Activated CD4-positive, alpha-beta T cell treated with anti-CD3 and anti-CD28 coated beads, Interleukin-2, amount 50 U/mL, for 24 hours (primary cell): ENCODE data around the gene SLC8A3.

Experiments
- DNase-seq, 2 donors: peaks; one replicate each; pipeline ENCODE4 v3.0.0-alpha.2; 2020; ENCODE audit warnings: low read depth in 1 of 2, low spot score in 1 of 2

SLC8A3 gene

DNA sequence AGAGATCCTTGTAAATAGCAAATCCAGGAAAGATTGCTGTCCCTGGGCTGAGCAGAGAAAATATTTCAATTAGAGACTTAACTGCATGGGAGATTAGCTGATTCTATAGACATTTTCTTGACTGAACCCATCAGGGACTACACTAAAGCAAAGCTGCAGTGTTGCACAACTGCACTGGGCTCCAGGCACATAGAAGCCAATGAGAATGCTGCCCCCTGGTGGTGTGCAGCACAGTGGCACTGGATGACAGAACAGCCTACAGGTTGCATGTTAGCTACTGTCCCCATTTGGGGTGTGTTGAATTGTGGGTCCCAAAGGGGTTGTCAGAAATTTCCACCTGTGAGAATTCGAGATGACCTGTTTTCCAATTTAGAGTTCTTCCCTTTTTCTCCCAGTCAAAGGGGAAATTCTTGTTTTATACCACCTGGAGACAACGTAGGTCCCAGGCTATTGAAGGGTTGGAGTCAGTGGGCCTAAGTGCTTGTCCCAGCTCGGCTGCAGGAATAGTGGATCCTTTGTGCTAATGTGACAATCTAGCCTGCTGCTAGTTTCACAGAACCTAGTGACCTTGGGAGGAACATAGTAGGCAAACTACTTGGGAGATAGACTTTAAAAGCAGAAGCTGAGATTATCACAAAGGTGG, 114.7 kb downstream of the SLC8A3 start:
- DNase-seq = peak; percentile 16 to 34

DNA sequence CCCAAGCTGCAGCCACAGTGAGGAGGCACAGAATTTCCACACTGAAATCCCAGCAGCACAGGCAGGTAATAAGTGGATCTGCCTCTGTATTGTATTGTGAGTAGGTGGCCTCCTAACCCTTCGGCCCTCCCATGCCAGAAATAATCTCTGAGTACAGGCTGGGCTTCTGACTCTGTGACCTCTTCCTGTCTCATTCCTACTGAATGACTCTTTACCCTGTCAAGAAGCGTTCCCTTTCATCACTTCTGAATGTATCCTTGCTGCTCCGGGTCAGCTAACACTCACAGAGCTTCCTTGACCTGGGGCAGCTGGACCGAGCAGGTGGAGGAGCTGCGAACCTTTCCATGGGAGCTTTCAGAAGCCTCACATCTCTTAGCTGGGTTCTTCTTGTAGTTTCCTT, 119.6 kb downstream of the SLC8A3 start:
- no peak for DNase-seq

DNA sequence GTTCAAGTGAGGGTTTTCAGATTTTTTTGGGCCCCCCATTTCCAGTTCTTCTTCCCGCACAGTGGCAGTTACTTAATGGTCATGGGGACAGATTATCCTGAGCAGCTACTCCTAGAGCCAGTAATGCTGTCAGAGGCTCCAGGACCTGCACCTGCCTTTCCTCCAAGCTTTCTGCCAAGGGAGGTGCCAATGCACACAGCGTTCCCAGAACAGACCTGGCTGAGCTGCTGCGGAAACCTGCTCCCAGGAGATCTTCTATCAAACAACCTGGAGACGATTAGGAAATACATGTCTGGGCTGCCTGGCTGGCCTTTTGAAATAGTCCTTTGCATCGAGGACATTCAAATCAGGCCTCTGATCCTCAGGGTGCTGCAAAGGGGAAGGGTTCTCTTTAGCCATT, 120.9 kb downstream of the SLC8A3 start:
- no peak for DNase-seq

DNA sequence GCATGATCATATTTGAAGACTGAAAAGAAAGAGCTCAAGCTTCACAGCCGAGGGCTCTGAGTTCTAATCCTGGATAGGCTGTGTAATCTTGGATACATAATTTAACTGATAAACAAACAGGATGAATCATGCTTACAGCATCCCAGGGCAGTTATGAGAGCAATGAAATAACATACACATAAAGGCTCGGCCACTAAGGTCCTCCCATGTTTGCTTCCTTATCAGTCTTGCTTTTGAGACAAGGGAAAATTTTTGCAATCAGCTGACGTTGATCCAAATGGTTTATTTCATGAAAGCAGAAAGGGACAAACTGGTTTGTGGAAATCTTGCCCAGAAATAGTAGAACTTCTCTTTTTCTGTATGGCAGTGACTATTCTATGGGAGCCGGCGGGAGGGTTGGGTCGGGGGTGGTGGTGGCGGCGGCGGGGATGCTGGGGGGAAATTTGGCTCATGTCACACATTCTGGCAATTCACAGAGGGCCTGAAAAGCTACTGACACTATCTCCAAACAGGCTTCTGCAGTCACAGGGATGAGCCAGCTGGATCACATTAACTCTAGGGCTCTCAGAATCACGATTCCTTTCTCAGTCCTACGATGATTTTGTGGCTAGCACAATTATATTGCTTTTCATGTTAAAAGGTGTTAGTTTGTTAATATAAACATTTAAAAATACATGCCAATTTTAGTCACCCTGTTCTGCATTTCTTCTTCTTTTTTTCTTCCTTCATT, 124.5 kb downstream of the SLC8A3 start:
- DNase-seq = no peak

DNA sequence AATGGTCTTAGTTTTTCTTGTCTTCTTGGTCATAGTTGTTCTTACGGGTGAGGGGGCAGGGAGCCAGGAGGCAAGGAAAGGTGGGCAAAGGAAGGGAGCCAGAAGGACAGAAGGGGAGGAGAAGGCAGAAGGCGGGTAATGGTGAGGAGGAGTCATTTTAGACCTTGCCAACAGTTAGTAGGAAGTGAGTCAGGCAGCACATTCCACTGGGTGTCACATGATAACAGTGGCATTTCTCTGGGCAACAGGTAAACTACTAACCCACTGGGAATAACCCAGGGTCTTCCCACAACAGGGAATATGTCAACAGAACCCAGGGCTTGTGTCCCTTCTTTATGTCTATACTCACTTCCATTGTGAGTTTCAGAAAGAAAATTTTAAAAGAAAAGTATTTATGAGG, 127.6 kb downstream of the SLC8A3 start:
- DNase-seq = no peak

DNA sequence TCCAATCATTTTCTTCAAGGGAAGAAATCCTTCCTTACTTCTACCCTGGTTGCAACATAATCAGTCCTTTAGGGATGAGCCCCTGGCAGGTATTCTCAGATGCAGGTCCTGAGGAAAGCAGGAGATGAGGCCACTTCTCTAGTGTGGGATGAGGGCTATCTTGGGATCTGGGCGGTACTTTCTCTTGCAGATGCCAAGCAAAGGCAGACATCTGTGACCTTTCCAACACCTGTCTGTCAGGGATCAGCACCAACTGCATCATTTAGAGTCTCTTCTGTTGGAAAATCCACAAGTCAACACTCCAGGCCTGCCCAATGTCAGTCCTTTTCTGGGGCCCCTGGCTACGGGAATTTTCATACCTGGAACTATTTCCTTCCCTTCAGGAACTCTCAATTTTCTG, 129.2 kb downstream of the SLC8A3 start:
- no peak for DNase-seq

DNA sequence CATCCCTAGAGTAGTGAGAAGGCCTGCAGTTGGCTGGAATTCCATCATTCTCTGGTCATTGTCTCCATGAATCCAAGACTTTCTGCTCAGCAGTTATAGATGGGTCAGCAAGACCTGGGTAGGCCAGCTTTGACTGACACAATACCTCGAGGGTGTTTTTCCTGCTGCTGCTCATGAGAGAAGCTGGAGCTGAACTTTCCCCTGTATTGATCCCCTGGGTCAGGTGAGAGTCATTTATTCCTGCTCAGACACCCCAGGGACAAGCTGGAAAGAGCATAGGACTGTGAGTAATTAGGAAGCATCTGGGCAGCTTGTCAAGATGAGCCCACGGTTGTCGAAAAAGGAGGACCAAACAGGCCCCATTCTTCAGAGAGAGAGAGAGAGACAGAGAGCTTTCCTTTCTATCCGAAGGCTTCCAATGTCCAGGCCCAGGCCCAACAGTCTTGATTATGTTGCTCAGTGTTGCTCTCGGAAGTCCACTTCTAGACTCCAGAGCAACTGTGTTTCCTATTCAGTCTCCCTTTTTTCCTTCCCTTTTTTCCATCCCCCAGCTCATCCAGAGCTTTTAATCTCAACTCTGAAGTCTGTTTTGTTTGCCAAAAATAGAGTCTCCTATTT, 131.1 kb downstream of the SLC8A3 start:
- DNase-seq = no peak

DNA sequence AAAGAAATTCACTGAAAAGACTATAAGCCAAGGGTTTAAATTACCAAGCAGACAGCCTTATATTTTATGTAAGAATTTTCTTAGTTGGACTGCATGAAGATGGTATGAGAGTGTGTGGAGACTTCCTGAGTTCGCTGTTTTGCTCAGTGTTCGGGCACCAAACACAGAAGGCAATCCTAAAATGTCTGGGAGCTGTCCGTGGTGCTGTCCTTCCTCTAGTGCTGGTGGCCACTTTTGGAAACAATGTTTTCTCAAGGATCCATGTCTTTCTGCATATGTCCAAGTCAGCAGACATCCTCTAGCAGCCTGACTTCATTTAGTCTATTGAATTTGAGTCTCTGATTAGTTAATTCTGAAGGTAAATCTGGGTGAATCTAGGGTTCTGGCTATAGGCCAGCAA, 135.8 kb downstream of the SLC8A3 start:
- DNase-seq = no peak

DNA sequence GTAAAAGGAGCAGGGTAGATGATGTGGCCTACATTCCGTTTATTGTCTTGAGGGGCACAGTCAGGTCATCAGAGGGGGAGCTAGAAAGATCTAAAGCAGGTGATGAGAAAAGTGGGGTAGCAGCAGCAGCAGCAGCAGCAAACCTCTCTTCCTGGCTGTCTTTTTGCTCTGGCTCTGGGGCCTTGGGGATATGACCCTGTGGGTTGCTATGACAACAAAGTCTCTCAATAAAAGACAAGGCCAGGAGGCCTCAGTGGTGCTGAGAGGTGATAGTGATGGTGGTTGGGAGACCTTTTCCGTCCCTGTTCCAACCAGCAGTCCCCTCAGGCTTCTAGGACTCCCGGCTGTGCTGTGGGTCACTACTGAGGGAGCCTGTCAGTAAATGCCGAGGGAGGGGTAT, 138.6 kb downstream of the SLC8A3 start:
- DNase-seq = no peak

DNA sequence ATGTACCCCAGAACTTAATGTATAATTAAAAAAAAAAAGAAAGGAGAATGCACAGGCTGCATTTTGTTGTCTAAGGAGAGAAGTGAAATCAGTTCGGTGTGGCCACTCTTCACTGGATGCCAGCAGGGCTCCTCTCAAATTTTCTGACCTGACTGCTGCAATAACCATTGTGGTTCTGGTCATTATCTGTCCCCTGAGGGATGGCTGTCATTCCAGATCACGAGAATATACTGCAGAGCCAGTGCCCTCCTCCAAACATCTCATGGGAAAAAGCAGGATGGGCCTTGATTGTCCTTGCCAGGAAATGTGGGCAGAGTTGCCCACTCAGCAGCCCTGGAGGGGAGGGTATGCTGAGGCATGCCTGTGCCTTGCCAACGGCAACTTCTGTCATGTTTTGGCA, 139.1 kb downstream of the SLC8A3 start:
- DNase-seq = no peak

DNA sequence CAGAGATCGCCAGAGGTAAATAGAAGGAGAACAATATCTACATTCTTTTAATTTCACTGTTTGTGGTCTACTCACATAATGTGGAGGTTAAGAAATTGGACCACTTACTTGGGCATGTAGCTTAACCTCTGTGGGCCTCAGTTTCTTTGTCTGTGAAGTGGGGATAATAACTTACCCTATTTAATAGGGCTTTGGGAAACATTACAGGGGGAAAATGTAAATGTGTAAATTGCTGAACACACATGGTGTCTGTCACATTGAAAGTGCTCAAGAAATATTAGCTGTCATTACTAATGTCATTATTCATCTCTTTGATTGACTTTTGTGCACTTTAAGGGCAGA, 140.5 kb downstream of the SLC8A3 start:
- no peak for DNase-seq

DNA sequence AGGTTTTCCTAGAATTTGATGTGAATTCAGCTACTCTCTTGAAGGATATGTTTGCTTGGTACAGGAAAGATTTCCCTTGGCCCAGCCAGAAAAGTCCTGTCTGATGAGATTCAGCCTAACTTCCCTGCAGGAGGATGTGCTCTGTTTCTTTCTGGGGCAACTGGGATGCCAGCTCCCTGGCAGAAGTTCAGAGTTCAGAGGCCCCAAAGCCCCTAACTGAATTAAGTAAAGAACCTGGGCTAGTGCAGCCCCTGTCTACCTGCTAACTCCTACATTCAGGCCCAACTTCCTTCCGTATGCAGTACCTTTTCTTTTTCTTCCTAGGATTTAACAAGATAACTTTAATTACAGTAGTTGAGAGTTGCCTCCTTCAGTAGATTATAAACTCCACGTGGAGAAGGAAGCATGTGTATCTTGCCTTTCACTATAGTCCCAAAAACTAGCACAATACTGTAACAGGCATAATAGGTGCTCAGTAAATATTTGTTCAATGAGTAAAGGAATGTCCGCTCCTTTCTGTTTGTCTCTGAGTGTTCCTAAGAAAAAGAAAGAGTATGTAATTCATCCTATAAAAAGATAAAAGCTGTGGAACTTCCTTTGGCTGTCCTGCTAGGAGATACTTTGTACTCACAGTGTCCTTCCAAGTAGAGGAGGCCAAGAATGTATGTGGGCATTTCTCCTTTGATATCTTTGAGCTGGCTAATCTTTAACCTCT, 141.0 kb downstream of the SLC8A3 start:
- DNase-seq = no peak

DNA sequence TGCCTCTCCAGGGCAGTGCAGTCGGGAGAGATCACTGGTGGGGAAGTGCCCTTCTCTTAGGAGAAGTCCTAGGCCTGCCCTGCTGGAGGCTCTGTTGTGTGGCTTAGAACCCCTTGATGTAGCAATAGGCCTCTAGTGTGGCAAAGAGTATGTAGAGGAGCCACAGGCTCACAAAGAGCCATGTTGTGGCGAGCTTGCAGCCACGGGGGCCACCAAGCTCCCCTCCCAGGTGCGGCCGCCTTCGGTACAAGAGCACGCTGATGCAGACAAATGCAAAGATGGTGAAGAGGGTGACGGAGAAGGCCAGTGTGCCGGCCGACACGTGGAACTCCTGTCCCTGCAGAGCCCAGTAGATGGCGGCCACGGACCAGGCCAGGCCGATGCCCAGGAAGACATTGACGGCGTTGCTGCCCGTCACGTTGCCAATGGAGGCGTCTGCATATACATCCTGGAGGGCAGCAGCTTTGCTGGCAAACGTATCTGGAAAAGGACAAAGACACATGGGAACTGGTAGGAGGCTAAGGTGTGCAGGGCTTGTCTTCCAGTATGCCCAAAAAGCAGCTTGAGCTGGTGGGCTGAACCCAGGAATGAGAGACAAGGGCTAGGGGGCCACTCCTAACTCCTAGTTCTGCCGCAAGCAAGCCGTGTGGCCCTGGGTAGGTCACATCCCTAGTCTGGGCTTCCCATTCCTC, 142.8 kb downstream of the SLC8A3 start:
- no peak for DNase-seq

DNA sequence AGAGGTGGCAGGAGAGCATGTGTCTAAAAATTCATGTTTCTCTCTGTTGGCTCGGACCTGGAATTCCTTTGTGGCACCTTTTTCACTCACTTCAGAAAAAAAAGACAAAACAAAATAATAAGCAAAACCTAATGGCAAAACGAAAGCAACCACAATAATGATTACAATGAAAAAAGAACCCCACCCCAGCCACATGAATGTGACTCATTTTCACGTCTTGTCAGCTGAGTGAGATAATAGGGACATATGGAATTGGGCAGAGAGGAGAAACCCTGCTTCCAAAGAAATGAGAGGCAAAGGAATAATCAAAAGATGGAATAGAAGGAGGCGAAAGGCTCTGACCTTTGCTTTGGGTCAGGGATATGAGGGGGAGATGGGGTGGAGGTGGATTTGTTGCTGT, 143.4 kb downstream of the SLC8A3 start:
- DNase-seq = no peak

DNA sequence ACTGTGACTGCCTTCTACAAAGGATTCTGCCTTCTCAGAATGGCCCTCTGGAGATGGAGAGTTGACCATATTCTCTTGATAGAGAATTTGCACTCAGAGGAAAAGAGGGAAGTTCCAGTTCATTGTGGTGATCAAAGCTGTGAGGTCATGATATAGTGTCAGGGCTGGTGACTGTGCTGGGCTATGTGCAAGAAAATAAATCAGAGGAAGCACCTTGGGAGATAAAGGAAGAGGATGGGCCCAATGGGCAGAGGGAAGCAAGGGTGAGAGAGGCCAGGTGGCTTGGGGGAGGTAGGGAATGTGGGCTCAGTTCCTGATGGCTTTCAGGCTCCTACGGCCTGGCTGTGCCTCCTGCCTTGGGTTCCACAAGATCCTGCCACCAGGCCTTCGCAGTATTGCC, 145.8 kb downstream of the SLC8A3 start:
- no peak for DNase-seq

DNA sequence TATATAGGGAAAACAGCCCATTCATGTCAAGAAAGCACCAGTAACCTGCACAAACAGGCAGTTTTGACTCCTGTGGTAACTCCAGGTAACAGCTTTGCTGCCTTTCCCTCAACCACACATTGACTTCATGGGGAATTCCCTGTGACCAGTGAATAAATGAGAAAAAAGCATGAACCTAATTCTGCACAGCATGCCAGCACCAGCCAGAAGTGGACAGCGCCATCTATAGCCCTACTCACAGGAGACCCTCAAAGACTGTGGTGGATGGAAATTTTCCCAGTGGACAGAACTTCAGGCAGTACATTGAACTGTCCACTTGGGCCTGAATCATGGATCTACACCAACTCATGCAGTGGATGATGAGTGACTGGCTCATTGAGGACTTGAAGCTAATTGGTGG, 152.1 kb downstream of the SLC8A3 start:
- DNase-seq = no peak

DNA sequence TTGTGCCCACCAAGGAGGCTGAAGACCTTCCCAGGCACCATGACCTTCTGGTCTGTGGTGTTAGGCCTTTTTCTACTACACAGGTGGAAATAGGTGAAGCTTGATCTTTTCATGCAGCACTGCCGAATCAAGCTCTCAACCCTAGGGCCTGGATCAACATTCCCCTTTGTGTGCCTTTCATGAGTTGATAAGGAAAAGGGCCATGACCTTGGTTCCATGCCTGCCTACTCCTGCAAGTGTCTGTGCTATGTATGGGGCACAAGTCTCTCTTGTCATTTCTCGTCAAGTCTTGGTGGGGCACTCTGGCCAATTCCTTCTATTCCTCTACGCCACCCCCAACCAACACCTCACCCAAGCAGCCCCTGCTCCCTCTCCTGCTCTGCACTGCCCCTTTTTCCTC, 154.5 kb downstream of the SLC8A3 start:
- DNase-seq = no peak

DNA sequence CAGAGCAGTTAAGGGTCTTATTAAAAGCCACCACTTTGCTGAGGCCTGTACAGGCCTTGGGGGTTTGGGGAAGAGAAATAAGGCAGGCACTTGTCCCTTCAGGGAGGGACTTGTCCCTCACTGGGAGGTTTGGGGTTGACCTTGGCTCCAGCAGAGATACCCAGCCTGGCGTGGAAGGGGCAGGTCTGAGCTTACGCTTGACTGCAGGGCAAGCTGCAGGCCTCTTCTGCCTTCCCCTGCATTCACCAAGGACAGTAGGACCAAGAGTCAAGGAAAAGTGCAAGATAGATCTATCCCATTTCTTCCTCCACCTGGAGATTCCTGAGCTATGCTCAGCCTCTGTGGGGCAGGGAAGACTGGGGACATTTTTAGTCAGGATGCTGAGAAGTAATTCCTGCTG, 155.2 kb downstream of the SLC8A3 start:
- DNase-seq = no peak

DNA sequence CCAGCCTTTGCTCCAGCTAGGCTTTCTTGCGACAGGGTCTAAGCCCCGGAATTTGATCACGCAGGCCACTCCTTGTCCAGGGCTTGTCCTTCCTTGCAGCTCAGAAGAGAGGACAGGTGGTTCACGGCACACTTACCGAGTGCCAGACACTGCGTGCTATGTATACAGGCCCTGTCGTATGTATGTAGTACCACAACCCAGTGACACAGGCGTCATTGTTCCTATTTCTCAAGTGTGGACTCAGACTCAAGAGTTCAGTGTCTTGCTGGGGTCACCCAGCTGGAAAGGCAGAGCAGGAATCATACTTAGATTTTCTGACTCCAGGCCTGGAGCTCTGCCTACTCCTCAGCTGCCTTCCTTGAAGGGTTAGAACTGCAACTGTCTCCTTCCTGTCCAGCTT, 155.6 kb downstream of the SLC8A3 start:
- DNase-seq = no peak

DNA sequence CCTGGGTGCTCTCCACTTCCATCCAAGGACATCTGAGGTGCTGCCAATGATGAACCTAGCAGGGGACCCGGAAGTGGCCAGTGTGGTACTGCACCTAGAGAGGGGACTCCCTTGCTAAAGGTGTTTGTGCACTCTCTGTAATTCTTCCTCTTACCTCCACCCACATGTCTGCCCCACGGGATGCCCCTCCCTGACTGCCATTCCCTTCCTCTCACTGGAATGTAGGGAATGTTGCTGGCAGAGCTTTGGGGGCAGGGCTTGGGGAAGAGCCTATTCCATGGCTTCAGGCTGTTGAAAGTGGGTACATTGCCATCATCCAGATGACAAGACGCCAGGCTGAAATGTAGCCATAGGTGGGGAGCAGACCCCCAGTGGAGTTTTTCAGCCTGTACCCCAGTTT, 156.3 kb downstream of the SLC8A3 start:
- DNase-seq = no peak

DNA sequence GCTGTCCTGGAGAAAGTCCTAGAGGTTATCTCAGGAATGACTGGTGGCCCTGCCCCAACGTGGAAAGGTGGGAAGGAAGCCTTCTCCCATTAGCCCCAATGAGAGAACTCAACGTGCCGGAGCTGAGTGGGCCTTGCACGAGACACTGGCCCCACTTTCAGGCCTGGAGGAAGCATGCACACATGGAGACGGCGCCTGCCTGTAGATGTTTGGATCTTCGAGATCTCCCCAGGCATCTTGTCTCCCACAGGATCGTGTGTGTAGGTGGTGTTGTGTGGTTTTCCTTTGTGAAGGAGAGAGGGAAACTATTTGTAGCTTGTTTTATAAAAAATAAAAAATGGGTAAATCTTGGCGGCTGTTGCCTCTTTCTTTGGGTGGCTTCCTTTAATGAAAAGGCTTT, 156.7 kb downstream of the SLC8A3 start:
- no peak for DNase-seq
